Retinal pigment epithelial cell (primary cell): ENCODE data around the gene ACOT11.

ENCODE experiments used
- DNase-seq: peaks from one replicate; pipeline ENCODE4 v3.0.0-alpha.2; 2010; ENCODE audit warnings: low read depth
- H3K4me3 ChIP-seq: 2 replicates; pipeline ENCODE4 v1.5.1; 2011; ENCODE audit warnings: mild to moderate bottlenecking, low read length, control low read depth, moderate library complexity
- CTCF ChIP-seq: conservative IDR thresholded peaks from 2 replicates; pipeline ENCODE4 v1.5.1; 2011; ENCODE audit warnings: low read depth, low read length, control low read depth, inconsistent platforms

The ACOT11 gene

GRCh38 chr1:54538538-54538937 lies 9.5 kb upstream of the ACOT11 start:
- no peak for TF ChIP-seq CTCF
- no peak for DNase-seq
- H3K4me3 ChIP-seq = no peak overlapping the region

GRCh38 chr1:54540582-54541295 lies 7.3 kb upstream of the ACOT11 start:
- no peak for TF ChIP-seq CTCF
- DNase-seq = no peak
- H3K4me3 ChIP-seq = no peak overlapping the region

DNA sequence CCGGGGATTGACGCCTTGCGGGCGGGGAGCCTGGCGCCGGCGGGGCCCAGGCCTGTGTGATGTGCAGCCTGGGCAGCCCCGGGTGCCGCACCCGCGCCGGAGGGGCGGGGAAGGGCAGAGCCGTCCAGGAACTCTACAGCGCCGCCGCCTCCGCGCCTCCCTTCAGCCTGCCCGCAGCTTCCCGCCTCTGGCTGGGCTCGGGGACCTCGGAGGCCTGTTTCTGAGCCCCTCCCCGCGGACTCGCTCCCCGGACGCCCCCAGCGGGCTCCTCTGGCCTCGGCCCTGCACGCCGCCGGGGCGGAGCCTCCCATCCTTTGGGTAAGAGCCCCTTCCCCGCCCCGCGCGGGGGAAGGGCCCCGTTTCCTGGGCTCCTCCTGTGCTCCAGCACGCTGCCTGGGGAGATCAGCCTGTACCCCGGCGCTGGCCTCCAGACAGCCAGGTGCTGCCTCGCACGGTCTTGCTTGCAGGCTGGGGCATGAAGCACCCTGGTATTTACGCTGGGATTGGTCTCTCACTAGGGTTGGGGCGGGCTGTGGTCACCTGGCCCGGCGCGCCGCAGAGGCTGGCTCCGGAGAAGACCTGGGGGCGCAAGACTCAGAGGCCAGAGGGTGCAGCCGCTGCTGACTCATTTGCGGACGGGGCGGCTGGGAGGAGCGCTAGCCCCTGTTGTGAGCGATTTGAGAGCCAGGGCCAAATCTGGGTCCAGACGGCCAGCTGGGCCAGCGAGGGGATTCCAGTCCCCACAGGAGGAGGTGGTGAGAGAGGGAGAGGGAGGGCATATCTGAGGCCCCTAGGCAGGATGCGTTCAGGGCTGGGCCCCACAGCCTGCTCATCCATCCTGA lies 5.7 kb upstream of the ACOT11 start:
- peak; percentile 73 for DNase-seq
- H3K4me3 ChIP-seq = peak overlapping the region; percentile 48

DNA sequence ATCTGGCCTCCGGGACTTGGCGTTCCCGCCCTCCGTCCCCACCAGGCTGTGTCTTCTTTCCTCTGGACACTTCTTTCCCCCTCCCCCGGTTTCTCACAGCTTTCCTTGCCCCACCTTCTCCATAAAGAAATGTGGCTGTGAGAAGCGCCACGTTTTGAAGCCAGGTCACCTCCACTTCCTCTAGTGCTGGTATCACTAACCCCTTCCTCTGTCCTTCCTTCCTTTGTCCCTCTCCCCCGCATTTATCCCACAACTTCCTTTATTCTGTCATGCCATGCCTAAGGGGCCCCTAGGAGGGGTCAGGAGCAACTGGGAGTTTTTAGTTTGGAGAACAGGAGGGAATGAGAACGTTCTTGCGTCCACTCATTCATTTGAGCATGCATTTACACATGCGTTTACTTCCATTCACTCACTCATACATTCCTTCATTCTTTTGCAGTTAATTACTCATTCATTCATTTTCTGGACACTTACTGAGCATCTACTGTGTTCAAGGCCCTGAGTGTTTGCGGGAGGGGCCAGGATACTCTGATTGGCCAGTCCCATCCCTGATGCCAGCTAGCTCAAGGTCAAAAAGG lies 5.0 kb upstream of the ACOT11 start:
- peak overlapping the region; percentile 48 for H3K4me3 ChIP-seq
- no peak for TF ChIP-seq CTCF
- no peak for DNase-seq

More for the DNA sequence above, 5.7 kb upstream of the ACOT11 start:
- TF ChIP-seq CTCF = no peak

GRCh38 chr1:54543729-54544496 lies 4.1 kb upstream of the ACOT11 start:
- TF ChIP-seq CTCF = no peak
- DNase-seq = peak; percentile 39
- H3K4me3 ChIP-seq = no peak overlapping the region

- DNase-seq = no peak
- no peak for TF ChIP-seq CTCF
- H3K4me3 ChIP-seq = no peak overlapping the region
Observed at GRCh38 chr1:54545916-54546635, 2.0 kb upstream of the ACOT11 start.
